Large intestine (tissue), 12 donors: ENCODE measurements around the gene GCC2. TPM values are rescaled to one million over a fixed set of nuclear protein-coding genes. Genes with fewer than 3 reads are reported as not detected.
A peak's percentile ranks its signal among the peaks of the same experiment; 100 is the strongest.

Experiments
- DNase-seq, 2 donors: peaks; one replicate each; pipeline versions ENCODE4 v3.0.0 to v3.0.0-alpha.2; 2013
- H3K27ac ChIP-seq: one replicate; pipeline ENCODE4 v1.5.1; 2013; ENCODE audit warnings: low read length
- H3K27me3 ChIP-seq: 2 replicates; pipeline ENCODE4 v1.6.1; 2013; ENCODE audit warnings: low read length; ENCODE audit not compliant: control insufficient read depth, insufficient read depth
- H3K36me3 ChIP-seq: 2 replicates; pipeline ENCODE4 v1.6.1; 2013; ENCODE audit warnings: low read length; ENCODE audit not compliant: control insufficient read depth, insufficient read depth
- H3K4me1 ChIP-seq: one replicate; pipeline ENCODE4 v1.6.1; 2013; ENCODE audit warnings: low read length; ENCODE audit not compliant: control insufficient read depth, insufficient read depth
- H3K4me3 ChIP-seq: one replicate; pipeline ENCODE4 v1.5.1; 2013; ENCODE audit warnings: low read length
- H3K9me3 ChIP-seq: one replicate; pipeline ENCODE4 v1.6.1; 2013; ENCODE audit warnings: mild to moderate bottlenecking, low read depth, low read length, moderate library complexity; ENCODE audit not compliant: control insufficient read depth
- WGBS: methylation state at CpG from one replicate; pipeline ENCODE4 v1.1.5; 2013; ENCODE audit warnings: low lambda C conversion rate; ENCODE audit not compliant: insufficient coverage; 5-methylcytosine and 5-hydroxymethylcytosine counted together
- long read RNA-seq, 11 donors: transcript quantifications; one replicate each; lab custom pipeline, GENCODE V29; 2026
- polyA plus RNA-seq: library from polyadenylated mRNA; unstranded; fragments of 120-200 nt; gene quantifications from one replicate; pipeline ENCODE4 v1.2.1, GENCODE V29; 2013

Gene GCC2, protein sequence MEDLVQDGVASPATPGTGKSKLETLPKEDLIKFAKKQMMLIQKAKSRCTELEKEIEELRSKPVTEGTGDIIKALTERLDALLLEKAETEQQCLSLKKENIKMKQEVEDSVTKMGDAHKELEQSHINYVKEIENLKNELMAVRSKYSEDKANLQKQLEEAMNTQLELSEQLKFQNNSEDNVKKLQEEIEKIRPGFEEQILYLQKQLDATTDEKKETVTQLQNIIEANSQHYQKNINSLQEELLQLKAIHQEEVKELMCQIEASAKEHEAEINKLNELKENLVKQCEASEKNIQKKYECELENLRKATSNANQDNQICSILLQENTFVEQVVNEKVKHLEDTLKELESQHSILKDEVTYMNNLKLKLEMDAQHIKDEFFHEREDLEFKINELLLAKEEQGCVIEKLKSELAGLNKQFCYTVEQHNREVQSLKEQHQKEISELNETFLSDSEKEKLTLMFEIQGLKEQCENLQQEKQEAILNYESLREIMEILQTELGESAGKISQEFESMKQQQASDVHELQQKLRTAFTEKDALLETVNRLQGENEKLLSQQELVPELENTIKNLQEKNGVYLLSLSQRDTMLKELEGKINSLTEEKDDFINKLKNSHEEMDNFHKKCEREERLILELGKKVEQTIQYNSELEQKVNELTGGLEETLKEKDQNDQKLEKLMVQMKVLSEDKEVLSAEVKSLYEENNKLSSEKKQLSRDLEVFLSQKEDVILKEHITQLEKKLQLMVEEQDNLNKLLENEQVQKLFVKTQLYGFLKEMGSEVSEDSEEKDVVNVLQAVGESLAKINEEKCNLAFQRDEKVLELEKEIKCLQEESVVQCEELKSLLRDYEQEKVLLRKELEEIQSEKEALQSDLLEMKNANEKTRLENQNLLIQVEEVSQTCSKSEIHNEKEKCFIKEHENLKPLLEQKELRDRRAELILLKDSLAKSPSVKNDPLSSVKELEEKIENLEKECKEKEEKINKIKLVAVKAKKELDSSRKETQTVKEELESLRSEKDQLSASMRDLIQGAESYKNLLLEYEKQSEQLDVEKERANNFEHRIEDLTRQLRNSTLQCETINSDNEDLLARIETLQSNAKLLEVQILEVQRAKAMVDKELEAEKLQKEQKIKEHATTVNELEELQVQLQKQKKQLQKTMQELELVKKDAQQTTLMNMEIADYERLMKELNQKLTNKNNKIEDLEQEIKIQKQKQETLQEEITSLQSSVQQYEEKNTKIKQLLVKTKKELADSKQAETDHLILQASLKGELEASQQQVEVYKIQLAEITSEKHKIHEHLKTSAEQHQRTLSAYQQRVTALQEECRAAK (N-terminal part only)
- polyA plus RNA-seq = 95.7 TPM
- long read RNA-seq, donor 1, partial matches to known transcripts = 6 of 9 reads
- long read RNA-seq, donor 1, other reads (novel, unspliced or antisense) = 0 of 9 reads
- long read RNA-seq, donor 2, partial matches to known transcripts = 28 of 31 reads
- long read RNA-seq, donor 2, other reads (novel, unspliced or antisense) = 0 of 31 reads
- long read RNA-seq, donor 3 = 0 reads
- long read RNA-seq, donor 4 = 0 reads
- long read RNA-seq, donor 5, partial matches to known transcripts = 6 of 6 reads
- long read RNA-seq, donor 5, other reads (novel, unspliced or antisense) = 0 of 6 reads
- long read RNA-seq, donor 6, full-length matches to known transcripts = 10 of 21 reads
- long read RNA-seq, donor 6, partial matches to known transcripts = 11 of 21 reads
- long read RNA-seq, donor 6, other reads (novel, unspliced or antisense) = 0 of 21 reads
- long read RNA-seq, donor 7, partial matches to known transcripts = 7 of 11 reads
- long read RNA-seq, donor 7, other reads (novel, unspliced or antisense) = 0 of 11 reads
- long read RNA-seq, donor 8, transcript GCC2-213 (2 exons, 774 nt) = major isoform, 7 of 33 reads
- long read RNA-seq, donor 8, partial matches to known transcripts = 24 of 33 reads
- long read RNA-seq, donor 8, other reads (novel, unspliced or antisense) = 0 of 33 reads
- long read RNA-seq, donor 9, partial matches to known transcripts = 8 of 14 reads
- long read RNA-seq, donor 9, other reads (novel, unspliced or antisense) = 0 of 14 reads
- long read RNA-seq, donor 10, full-length matches to known transcripts = 12 of 36 reads
- long read RNA-seq, donor 10, partial matches to known transcripts = 24 of 36 reads
- long read RNA-seq, donor 10, other reads (novel, unspliced or antisense) = 0 of 36 reads
- long read RNA-seq, donor 11, partial matches to known transcripts = 10 of 14 reads
- long read RNA-seq, donor 11, other reads (novel, unspliced or antisense) = 0 of 14 reads

DNA sequence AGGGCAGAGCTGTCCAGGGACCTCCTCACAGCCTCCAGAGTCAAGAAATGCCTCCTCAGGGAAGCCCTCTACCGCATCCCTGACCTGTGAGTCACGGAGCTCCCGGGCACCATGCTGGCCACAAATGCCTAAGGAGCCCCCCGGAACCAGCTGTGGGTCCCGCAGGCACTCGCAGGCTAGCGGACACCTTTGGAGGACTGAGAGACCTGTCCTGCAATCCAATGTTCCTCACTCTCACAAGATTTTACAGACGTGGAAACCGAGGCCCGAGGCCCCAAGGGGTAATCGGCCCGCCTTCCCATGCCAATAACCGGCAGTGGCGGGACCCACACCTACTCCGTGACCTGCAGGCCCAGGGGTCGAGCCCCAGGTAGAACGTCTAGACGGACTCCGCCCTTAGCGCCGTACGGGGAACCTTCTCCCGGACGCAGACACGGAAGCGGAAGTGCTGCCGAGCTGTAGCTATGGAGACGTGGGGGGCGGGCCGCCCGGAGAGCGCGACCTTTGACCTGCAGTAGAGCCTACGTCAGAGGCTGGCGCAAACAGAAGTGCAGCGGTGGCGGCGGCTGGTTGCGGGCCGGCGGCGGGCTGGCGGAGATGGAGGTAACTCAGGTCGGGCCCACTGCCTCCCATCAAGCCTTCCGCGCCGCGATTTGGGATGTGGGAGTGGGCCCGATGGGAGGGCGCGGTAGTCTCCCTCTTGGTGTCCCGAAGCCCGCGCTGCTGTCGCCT lies at the start of gene GCC2:
Gene GCC2 (plus strand): TSS at position 529 of the 732 bp plus-strand sequence. CDS start 69 bp downstream, at position 598.
- peak; percentile 97 to 98 for DNase-seq
- no peaks in the 10 kb centered on the region for H3K4me1 ChIP-seq
- H3K4me3 ChIP-seq = peak within 1 kb of the TSS; percentile 95
- H3K36me3 ChIP-seq = peaks cover 19% of the 10 kb centered on the region
- no peaks in the 10 kb centered on the region for H3K27me3 ChIP-seq
- H3K27ac ChIP-seq = peak within 1 kb of the TSS; percentile 100
- WGBS = no CpG with 5 or more reads among the region's 55 CpGs
- H3K9me3 ChIP-seq = no peaks in the 10 kb centered on the region

DNA sequence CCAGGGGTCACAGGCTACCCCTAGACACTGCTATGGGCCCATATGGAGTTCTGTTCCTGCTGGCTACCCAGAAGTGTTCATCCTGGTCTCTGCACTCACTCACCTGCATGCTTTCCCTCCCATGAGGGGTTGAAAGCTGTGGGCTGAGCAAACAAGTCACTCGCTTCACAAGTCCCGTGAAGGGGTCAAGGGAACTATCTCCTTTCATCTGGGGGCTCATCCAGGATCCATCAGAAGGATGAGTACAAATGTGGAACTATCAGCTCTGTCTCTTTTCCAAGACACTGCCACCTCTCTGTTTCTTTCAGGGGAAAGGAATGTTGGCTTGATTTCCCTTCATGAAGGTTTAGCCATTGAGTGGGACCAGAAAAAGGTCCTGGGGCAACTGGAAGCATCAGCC lies 49.5 kb upstream of the GCC2 start:
- DNase-seq = no peak
- Histone ChIP-seq H3K27me3 (no peaks in the 10 kb centered on the region), H3K4me3 (no peak overlapping the region), H3K9me3 (peaks cover 21% of the 10 kb centered on the region), H3K27ac (no peak overlapping the region), H3K36me3 (no peaks in the 10 kb centered on the region), H3K4me1 (no peaks in the 10 kb centered on the region)
- WGBS = no CpG with 5 or more reads among the region's 2 CpGs

DNA sequence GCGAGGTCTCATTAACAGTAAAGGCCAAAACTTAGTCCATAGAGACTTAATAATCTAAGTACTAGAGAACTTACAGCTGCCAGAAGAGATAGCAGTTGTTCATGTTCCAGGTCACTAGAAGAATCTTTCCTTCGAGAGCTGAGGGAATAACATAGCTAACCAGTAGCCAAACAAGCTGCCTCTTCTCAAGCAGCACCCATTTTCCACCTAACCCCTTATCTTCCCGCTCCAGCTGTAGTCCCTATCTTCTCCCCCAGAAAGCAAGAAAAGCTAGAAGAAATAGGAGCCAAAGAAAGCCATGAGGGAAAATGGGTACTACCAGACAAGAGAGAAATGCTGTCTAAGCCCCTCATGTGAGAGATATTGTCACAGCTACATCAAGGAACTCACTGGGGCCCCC lies 47.2 kb upstream of the GCC2 start:
- H3K4me1 ChIP-seq = no peaks in the 10 kb centered on the region
- H3K36me3 ChIP-seq = no peaks in the 10 kb centered on the region
- no peak overlapping the region for H3K27ac ChIP-seq
- no peak overlapping the region for H3K4me3 ChIP-seq
- H3K27me3 ChIP-seq = no peaks in the 10 kb centered on the region
- 86% methylated on average over 1 of the region's 3 CpGs for WGBS
- peaks cover 21% of the 10 kb centered on the region for H3K9me3 ChIP-seq
- DNase-seq = no peak

DNA sequence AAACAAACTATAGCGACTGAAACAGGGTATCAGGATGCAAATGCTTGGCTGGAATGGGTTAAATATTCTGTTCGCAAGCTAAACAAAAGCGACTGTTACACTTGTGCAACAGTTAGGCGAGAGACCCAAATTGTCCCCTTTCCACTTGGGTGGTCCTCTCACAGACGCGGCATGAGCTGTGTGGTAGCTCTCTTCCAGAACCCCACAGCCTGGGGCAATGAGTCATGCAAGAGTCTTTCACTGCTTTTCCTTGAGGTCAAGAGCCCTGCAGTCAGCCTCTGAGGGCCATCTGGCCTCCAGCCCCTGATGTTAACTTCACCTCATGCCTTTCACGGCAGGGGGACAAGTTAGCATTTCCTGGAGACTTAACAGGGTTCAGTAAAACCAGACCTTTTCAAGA lies 45.5 kb upstream of the GCC2 start:
- DNase-seq = no peak
- H3K9me3 ChIP-seq = peaks cover 17% of the 10 kb centered on the region
- H3K36me3 ChIP-seq = no peaks in the 10 kb centered on the region

DNA sequence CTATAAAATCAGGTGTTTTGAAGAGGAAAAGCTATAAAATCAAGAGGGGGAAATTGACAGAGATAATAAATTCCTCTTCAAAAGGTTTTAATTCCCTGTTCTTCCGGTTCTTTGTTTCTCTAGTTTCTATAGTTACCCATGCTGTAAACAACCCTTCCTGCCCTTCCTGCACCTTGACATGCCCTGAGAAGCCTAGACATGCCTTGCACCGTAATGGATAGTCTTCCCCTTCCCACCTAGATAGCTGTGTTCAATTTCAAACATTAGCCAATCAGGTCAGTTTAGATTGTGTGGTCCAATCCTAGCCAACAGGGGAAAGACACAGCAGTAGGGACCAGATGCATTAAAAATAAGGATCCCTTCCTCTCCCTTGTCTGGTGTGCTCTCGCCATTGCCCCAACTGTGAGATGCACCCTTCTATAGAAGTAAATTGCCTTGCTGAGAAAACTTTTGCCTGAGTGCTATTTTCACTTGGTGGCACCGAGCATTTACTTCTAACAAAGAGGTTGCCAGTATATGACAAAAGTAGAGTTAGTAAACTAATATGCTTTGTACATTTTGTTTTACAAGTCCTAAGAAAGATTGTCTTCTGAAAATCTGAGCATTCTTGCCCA lies 44.1 kb upstream of the GCC2 start:
- DNase-seq = no peak
- H3K27ac ChIP-seq = no peak overlapping the region
- no CpG with 5 or more reads among the region's 4 CpGs for WGBS
- no peaks in the 10 kb centered on the region for H3K36me3 ChIP-seq
- H3K9me3 ChIP-seq = peaks cover 6% of the 10 kb centered on the region
- H3K27me3 ChIP-seq = no peaks in the 10 kb centered on the region
- no peaks in the 10 kb centered on the region for H3K4me1 ChIP-seq
- no peak overlapping the region for H3K4me3 ChIP-seq

More for the DNA sequence above, 45.5 kb upstream of the GCC2 start:
- Histone ChIP-seq H3K4me1 (no peaks in the 10 kb centered on the region), H3K27ac (no peak overlapping the region), H3K27me3 (no peaks in the 10 kb centered on the region), H3K4me3 (no peak overlapping the region)
- WGBS = no CpG with 5 or more reads among the region's 7 CpGs

DNA sequence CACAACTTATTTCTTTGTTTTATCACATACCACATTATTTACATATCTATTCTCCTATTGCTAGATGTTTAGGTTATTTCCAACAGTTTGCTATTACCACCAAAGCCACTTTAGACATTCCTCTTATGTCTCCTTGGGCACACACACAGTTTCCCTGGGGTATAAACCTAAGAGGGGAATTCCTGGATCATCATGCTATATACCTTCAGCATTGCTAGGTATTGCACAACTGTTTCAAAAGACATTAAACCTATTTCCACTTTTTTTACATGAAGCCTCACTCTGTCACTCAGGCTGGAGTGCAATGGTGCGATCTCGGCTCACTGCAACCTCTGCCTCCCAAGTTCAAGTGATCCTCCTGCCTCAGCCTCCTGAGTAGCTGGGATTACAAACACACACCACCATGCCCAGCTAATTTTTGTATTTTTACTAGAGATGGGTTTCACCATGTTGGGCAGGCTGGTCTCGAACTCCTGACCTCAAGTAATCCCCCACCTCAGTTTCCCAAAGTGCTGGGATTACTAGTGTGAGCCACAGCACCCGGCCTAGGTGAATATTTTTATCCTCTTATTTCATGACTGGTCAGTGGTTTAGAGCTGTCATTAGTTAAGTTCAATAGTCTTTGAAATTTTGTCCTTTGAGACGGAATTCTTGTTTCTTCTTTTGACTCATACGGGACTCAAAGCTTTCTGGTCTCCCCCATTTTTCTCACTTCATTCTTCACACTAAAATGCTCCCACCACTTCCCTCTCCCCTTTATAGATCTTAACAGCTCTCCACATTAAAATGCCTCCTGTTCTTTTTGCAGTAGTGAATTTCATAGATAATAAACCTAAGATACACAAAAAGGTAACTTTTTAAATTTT lies 40.9 kb upstream of the GCC2 start:
- H3K4me3 ChIP-seq = no peak overlapping the region
- H3K9me3 ChIP-seq = peaks cover 3% of the 10 kb centered on the region
- WGBS = 90% methylated on average over 2 of the region's 6 CpGs
- DNase-seq = no peak
- H3K36me3 ChIP-seq = no peaks in the 10 kb centered on the region
- no peaks in the 10 kb centered on the region for H3K27me3 ChIP-seq
- no peaks in the 10 kb centered on the region for H3K4me1 ChIP-seq
- H3K27ac ChIP-seq = no peak overlapping the region

DNA sequence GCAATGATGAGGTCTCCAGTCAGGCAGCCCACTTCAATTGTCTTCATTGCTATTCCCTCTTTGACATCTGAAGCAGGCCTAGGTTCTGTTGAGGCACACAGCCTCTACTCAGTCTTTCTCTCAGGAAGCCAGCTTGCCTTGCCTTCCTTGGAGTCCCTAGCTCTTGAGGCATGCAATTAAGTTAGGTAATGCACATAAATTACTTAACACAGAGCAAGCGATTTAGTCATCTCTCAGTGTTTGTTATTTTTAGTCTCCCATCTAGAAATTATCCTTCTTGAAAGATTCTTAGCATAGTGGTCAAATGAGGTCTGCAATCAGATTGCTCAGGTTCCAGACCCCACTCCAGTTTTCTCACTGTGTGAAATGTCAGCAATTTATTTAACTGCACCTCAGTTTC lies 39.2 kb upstream of the GCC2 start:
- H3K9me3 ChIP-seq = peaks cover 1% of the 10 kb centered on the region
- no peak overlapping the region for H3K27ac ChIP-seq
- no peaks in the 10 kb centered on the region for H3K4me1 ChIP-seq
- no CpG with 5 or more reads among the region's 1 CpG for WGBS
- H3K4me3 ChIP-seq = no peak overlapping the region
- H3K27me3 ChIP-seq = no peaks in the 10 kb centered on the region
- H3K36me3 ChIP-seq = no peaks in the 10 kb centered on the region
- DNase-seq = no peak
